Natural killer cell (primary cell): Measurements from ENCODE around the gene GNPTG. TPM values are rescaled to one million over a fixed set of nuclear protein-coding genes. Genes with fewer than 3 reads are reported as not detected.
A peak's percentile ranks its signal among the peaks of the same experiment; 100 is the strongest.

ENCODE experiments used
- ATAC-seq, 3 donors: fragments of 150-1000 bp in 2 of 3; fragments of 200-7000 bp in 1 of 3; cut with Tn5 transposase; 1 replicate in 1 of 3; 2 replicates in 2 of 3; pipeline ENCODE4 v1.10.0; 2021; ENCODE audit warnings: mild to moderate bottlenecking in 2 of 3, moderate library complexity in 2 of 3
- DNase-seq, 2 donors: peaks; one replicate each; pipeline versions ENCODE4 v3.0.0 to v3.0.0-alpha.2; 2013 to 2021; ENCODE audit warnings: mixed read lengths in 1 of 2
- H3K27ac ChIP-seq: one replicate; pipeline ENCODE4 v1.5.1; 2013; ENCODE audit warnings: mild to moderate bottlenecking, low read length
- H3K27me3 ChIP-seq: one replicate; pipeline ENCODE4 v1.6.1; 2013; ENCODE audit warnings: low read length; ENCODE audit not compliant: control insufficient read depth, insufficient read depth
- H3K36me3 ChIP-seq: one replicate; pipeline ENCODE4 v1.6.1; 2013; ENCODE audit warnings: low read length; ENCODE audit not compliant: control insufficient read depth, insufficient read depth
- H3K4me1 ChIP-seq: one replicate; pipeline ENCODE4 v1.6.1; 2013; ENCODE audit warnings: low read length; ENCODE audit not compliant: control insufficient read depth, insufficient read depth
- H3K4me3 ChIP-seq: one replicate; pipeline ENCODE4 v1.5.1; 2013; ENCODE audit warnings: low read length
- H3K9me3 ChIP-seq: one replicate; pipeline ENCODE4 v1.6.1; 2013; ENCODE audit warnings: low read length; ENCODE audit not compliant: control insufficient read depth, insufficient read depth
- H3K27ac Mint-ChIP-seq, 2 donors: one replicate each; pipeline ENCODE4 v1.8.0; 2022; ENCODE audit warnings: mild to moderate bottlenecking in 2 of 2, mixed read lengths in 2 of 2, moderate library complexity in 1 of 2
- H3K27me3 Mint-ChIP-seq, 2 donors: one replicate each; pipeline ENCODE4 v1.8.0; 2022; ENCODE audit warnings: low read depth in 2 of 2, mixed read lengths in 2 of 2
- H3K36me3 Mint-ChIP-seq: one replicate; pipeline ENCODE4 v1.8.0; 2022; ENCODE audit warnings: mixed read lengths
- H3K4me1 Mint-ChIP-seq, 2 donors: one replicate each; pipeline ENCODE4 v1.8.0; 2022; ENCODE audit warnings: mixed read lengths in 2 of 2
- H3K4me3 Mint-ChIP-seq: one replicate; pipeline ENCODE4 v1.8.0; 2022; ENCODE audit warnings: mild to moderate bottlenecking, moderate library complexity, mixed read lengths
- H3K9me3 Mint-ChIP-seq, 2 donors: one replicate each; pipeline ENCODE4 v1.8.0; 2022; ENCODE audit warnings: mixed read lengths in 2 of 2
- WGBS: methylation state at CpG from one replicate; pipeline ENCODE4 v1.1.7; 2013; ENCODE audit warnings: missing lambda C conversion rate; ENCODE audit not compliant: insufficient coverage; 5-methylcytosine and 5-hydroxymethylcytosine counted together
- intact Hi-C: fragments of 100-400 bp; cut with micrococcal nuclease; formaldehyde crosslinking; loops from one replicate; pipeline ENCODE4 v1.14.2; 2022
- total RNA-seq, 4 donors: library from RNA; stranded (reverse); fragments of 120-200 nt in 1 of 4; gene quantifications; one replicate each; pipeline versions ENCODE4 v1.2.3 to v1.2.4, GENCODE V29; 2013 to 2022
- TF ChIP-seq, protein P1 (sequence below): fragments of 200-600 bp; IDR thresholded peaks from one replicate; pipeline ENCODE4 v1.8.0; 2022; ENCODE audit warnings: antibody characterized with exemption

The GNPTG gene
- total RNA-seq, 3 donors from 2014 or later (not counting 1 experiment from before 2014, with no cell fraction given): 58.7 to 65.9 (median 62.0) TPM

DNA sequence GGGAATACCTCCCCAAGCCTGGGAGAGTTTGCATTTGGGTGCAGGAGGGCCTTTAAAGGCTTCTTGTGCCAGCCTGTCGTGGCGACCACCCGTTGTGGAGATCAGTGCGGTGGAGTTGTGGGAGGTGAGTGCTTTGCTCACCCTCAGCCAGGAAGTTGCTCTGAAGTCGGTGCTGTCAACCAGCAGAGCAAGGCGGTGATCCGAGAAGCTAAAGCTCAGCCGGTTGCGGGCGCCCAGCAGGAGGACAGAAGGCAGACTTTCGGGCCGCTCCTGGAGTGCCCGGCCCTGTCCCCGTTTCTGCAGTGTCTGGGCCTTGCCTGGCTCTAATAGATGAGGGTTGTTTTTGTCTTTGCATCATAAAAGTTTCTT is 40.9 kb upstream of the GNPTG start:
- Histone ChIP-seq H3K27ac (peak overlapping the region; percentile 64), H3K9me3 (no peaks in the 10 kb centered on the region), H3K27me3 (no peaks in the 10 kb centered on the region), H3K4me3 (peak overlapping the region; percentile 57), H3K36me3 (peaks cover 29% of the 10 kb centered on the region), H3K4me1 (peaks cover 49% of the 10 kb centered on the region)
- TF ChIP-seq, protein P1, sequence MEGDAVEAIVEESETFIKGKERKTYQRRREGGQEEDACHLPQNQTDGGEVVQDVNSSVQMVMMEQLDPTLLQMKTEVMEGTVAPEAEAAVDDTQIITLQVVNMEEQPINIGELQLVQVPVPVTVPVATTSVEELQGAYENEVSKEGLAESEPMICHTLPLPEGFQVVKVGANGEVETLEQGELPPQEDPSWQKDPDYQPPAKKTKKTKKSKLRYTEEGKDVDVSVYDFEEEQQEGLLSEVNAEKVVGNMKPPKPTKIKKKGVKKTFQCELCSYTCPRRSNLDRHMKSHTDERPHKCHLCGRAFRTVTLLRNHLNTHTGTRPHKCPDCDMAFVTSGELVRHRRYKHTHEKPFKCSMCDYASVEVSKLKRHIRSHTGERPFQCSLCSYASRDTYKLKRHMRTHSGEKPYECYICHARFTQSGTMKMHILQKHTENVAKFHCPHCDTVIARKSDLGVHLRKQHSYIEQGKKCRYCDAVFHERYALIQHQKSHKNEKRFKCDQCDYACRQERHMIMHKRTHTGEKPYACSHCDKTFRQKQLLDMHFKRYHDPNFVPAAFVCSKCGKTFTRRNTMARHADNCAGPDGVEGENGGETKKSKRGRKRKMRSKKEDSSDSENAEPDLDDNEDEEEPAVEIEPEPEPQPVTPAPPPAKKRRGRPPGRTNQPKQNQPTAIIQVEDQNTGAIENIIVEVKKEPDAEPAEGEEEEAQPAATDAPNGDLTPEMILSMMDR: no peak
- H3K4me3 Mint-ChIP-seq: peak overlapping the region; percentile 96
- peak overlapping the region; percentile 95 to 96 for H3K27ac Mint-ChIP-seq
- no peaks in the 10 kb centered on the region for H3K27me3 Mint-ChIP-seq
- ATAC-seq (no peak), DNase-seq (peak in 1 of 2 donors; percentile 57)
- no peaks in the 10 kb centered on the region for H3K36me3 Mint-ChIP-seq
- no peaks in the 10 kb centered on the region for H3K9me3 Mint-ChIP-seq
- WGBS: under 1% methylated on average over 14 of the region's 14 CpGs
- intact Hi-C loops: loop anchor here (2.0 kb wide), 1 partner anchor 20 kb away; no protein-coding TSS in a partner anchor
- H3K4me1 Mint-ChIP-seq: peaks cover 28 to 45% of the 10 kb centered on the region in 2 donors

DNA sequence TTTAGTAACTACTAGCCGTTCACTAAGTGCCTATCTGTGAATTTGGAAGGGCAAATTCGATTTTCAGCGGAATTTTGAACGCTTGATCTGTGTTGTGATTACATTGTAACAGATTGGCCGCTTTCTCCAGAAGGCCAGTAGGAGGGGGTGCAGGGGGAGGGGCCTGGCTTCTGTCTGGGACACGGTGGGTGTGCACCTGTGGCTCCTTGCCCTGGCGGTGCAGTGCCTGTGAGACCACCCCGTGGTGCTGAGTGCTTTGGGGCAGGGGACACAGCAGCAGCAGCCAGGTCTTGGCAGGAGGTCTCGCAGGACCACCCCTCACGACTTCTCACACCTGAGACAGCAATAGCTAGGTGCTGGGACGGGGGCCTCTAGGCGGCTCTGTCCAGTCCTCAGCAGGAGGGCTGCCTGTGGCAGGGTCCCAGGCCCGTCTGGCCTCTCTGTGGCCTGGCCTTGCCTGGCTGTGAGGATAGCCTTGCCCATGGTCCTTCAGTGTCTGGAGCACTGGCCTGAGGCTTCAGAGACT is 40.5 kb upstream of the GNPTG start:
- H3K27me3 Mint-ChIP-seq: no peaks in the 10 kb centered on the region
- H3K27ac ChIP-seq: peak overlapping the region; percentile 64
- DNase-seq (no peak), ATAC-seq (no peak)
- H3K4me3 Mint-ChIP-seq: peak overlapping the region; percentile 96
- no peaks in the 10 kb centered on the region for H3K36me3 Mint-ChIP-seq
- H3K36me3 ChIP-seq: peaks cover 33% of the 10 kb centered on the region
- 22% methylated on average over 13 of the region's 13 CpGs for WGBS
- H3K9me3 ChIP-seq: no peaks in the 10 kb centered on the region
- intact Hi-C loops: loop anchor here (2.0 kb wide), 1 partner anchor 20 kb away; no protein-coding TSS in a partner anchor
- H3K4me3 ChIP-seq: peak overlapping the region; percentile 57
- peaks cover 49% of the 10 kb centered on the region for H3K4me1 ChIP-seq
- peaks cover 28 to 43% of the 10 kb centered on the region in 2 donors for H3K4me1 Mint-ChIP-seq
- TF ChIP-seq, protein P1: no peak
- no peaks in the 10 kb centered on the region for H3K27me3 ChIP-seq
- H3K9me3 Mint-ChIP-seq: no peaks in the 10 kb centered on the region
- peak overlapping the region; percentile 95 to 96 for H3K27ac Mint-ChIP-seq

DNA sequence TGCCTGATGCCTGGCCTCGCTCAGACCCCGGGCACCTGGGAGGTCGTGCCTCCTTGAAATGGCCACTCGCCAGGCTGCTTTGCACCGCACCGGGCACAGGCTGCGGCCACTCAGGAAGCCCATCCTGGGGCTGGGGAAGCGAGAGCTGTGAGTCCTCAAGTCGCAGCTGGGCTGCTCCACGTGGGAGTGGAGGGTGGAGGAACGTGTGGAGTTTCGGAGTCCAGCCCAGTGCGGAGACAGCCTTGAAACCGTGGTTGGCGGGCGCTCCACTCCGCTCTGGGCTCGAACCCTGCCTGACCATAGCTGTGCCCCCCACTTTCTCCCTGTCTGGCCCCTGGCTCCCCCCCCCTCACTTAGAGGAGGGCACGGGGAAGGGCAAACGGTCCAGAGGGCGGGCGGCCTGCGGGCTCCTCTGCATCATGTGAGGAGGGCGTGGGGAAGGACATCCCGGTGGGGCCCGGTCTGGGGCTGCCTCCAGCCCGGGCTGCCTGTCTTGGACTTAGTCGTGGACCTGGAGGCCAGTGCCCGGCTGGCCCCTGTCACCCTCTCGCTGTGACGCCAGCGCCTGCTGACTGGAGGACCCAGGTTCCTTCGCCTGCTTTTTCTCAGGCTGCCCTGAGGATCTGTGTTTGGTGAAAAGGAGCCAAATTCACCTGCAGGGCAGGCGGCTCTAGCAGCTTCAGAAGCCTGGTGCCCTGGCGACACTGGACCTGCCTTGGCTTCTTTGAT is 39.8 kb upstream of the GNPTG start:
- H3K9me3 Mint-ChIP-seq: no peaks in the 10 kb centered on the region
- whole genome bisulfite sequencing: 43% methylated on average over 35 of the region's 35 CpGs
- peaks cover 28 to 40% of the 10 kb centered on the region in 2 donors for H3K4me1 Mint-ChIP-seq
- H3K27ac Mint-ChIP-seq: peak overlapping the region; percentile 95 to 96
- no peaks in the 10 kb centered on the region for H3K36me3 Mint-ChIP-seq
- DNase-seq (no peak), ATAC-seq (no peak)
- intact Hi-C loops: loop anchor here (2.0 kb wide), 1 partner anchor 19 kb away; no protein-coding TSS in a partner anchor
- peak overlapping the region; percentile 96 for H3K4me3 Mint-ChIP-seq
- TF ChIP-seq, protein P1: no peak
- H3K27ac ChIP-seq: peak overlapping the region; percentile 64
- no peaks in the 10 kb centered on the region for H3K27me3 ChIP-seq
- H3K27me3 Mint-ChIP-seq: no peaks in the 10 kb centered on the region
- peak overlapping the region; percentile 57 for H3K4me3 ChIP-seq
- peaks cover 49% of the 10 kb centered on the region for H3K4me1 ChIP-seq
- H3K9me3 ChIP-seq: no peaks in the 10 kb centered on the region
- H3K36me3 ChIP-seq: peaks cover 39% of the 10 kb centered on the region
